ENCODE results near the gene SLC22A12.

Gene SLC22A12

DNA sequence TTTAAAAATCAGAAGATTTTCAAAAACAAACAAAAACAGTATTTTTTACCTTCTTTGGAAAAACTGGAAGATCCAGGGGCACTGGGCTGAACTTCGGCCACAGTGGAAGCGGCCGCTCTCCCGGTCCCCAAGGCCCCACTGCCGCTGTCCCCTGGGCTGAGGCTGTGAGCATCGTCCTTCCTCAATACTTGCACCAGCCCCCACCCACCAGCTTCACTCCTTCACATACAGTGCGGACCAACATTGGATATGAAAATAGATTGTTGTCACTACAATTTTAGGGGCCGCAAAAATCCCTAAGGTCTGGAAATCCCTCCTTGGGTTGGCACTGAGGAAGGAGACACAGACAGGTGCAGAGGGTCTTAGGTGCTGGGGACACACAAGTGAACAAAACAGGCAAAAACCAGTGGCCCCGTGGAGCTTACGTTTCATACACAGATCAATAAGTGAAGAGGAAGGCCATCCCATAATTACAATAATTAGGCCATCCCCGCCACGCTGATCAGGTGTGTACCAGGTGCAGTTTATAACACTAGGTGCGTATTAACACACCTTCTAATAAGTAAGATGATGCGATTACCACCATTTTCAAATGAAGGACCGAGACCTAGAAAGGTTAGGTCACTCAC is 28.2 kb upstream of the SLC22A12 start:
- in situ Hi-C loops (cut with MboI; ENCODE audit: low sequenced_read_pairs) = no loop called here

DNA sequence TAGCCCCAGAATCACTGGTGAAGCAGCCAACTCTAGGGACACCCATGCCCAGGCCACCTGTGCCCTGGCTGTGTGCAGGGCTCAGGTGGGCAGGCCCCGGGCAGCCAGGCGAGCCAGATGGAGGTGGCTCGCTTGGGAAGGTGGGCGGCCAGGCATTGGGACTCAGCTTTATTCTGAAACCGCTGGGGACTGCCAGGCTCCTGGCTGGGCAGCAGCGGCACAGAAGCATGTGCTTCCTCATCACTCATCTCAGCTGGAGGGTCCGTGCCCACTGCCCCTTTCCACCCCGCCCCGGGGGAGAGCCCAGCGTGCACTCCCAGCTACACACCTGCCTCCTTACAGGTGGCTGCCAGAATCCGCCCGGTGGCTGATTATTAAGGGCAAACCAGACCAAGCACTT is 27.1 kb upstream of the SLC22A12 start:
- in situ Hi-C loops (cut with MboI; ENCODE audit: low sequenced_read_pairs) = no loop called here

DNA sequence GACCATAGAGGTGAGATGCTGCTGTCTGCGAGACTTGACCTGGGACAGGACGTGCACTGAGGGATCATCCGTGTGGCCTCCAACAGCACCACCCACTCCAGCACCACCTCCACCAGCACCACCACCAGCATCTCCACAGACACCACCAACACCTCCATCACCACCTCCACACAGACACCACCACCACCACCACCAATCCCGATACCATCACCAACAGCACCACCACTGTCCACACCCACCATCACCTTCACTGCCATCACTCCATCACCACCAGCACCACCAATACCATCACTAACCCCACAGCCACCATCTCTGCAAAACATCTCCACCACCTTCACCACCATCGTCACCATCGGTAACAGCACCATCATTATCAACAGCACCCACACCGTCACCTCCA is 26.6 kb upstream of the SLC22A12 start:
- in situ Hi-C loops (cut with MboI; ENCODE audit: low sequenced_read_pairs) = no loop called here

DNA sequence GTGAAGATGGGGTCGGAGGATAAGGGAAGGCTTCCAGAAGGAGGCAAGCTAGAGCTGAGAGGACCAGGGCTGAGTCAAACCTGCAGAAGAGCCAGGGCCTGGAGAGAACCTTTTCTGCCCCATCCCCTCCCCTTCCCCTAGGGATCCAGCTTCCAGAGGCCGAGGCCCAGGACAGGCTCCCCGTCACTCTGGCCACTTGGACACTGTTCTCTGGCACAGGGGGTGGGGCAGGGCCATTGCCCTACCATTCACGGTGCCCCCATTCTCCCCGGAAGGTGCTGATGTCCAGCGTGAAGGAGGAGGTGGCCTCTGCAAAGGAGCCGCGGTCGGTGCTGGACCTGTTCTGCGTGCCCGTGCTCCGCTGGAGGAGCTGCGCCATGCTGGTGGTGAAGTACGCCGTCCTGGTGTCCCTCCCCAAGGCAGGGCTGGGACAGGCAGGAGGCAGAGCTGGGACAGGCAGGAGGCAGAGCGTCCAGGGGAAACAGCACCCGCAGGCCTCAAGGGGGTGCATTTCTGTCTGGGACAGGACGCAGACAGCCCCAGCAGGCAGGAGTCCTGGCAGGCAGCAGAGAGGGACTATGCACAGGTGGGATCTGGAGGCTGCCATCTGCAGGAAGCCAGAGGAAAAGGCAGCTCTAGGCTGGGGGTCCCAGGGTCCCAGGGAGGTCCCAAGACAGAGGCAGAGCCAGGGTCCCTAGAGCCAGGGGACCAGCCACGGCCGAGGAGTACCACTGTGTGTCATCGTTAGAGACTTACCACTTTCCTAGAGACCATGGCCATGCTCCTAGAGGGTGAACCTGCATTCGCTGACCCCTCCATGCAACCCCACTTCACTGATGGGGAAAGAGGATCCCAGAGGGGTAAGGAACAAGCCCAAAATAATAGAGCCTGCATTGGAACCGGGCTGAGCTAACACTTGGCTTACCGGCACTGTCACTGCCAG is 25.8 kb upstream of the SLC22A12 start:
- in situ Hi-C loops (cut with MboI; ENCODE audit: low sequenced_read_pairs) = no loop called here

DNA sequence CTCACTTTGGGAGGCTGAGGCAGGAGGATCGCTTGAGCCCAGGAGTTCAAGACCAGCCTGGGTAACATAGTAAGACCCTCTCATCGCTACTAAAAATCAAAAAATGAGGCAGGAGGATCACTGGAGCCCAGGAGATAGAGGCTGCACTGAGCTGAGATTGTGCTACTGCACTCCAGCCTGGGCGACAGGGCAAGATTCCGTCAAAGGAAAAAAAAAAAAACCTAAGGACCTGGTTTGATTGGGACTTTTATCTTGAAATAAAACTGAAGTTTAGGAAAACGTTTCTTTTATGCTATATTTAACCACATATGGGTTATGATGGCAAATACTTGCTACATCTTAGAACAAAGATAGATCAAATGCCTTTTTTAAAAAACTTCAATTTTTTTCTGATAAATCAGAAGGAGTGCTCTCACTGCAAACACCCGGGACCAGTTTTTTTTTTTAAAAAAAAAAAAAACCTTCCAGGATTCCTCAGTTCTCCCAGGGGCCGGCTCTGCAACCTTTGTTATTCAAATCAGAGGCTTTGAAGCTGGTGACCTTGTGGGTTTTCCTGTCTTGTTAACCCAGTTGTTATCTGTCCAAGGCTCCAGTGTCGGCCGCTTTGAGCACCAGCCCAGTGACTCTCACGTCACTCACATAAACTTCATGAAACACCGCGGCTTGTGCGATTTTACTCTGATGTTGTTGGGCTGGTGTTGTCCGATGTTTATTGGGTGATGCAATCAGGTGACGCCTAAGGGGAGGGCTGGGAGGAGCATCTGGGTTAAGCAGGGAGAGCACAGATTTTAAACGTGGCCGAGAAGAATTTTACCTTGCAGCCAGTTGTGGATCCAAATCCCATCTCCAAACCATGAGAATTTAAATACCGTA is 24.7 kb upstream of the SLC22A12 start:
- in situ Hi-C loops (cut with MboI; ENCODE audit: low sequenced_read_pairs) = no loop called here

DNA sequence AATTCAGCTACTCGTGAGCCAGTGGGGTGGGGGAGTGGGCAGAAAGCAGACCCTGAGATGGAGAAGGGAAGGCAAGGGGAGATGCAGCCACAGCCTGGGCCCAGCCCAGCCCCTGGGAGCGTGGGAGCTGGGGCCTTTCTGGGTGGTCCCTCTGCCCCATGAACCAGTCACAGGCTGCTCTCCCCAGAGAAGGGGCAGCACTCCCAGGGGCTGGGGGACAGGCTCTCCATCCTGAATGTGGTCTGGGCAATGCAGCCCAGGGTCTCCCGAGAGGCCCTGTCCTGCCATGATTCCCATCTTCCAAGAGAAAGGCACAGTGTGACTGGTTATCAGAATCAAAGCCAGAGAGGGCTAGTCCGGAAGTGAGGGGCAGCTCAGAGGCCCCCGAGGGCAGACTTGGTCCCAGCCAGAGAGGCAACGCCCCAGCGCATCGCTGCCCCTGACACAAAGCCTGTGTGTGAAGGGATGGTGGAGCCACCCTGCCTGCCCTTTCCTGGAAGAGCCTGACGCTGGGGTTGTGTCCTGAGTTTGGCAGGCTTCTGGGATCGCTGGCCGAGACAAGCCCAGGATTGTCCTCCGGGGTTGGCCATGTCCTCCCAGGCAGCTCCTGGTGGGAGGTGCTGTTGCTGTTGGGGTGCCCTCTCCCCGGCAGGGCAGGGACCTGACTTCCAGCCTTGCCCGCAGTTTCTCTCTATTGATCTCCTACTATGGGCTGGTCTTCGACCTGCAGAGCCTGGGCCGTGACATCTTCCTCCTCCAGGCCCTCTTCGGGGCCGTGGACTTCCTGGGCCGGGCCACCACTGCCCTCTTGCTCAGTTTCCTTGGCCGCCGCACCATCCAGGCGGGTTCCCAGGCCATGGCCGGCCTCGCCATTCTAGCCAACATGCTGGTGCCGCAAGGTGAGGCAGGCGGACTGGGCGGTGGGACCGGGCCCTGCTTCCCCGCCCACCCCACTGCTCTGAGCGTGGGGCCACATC is 23.8 kb upstream of the SLC22A12 start:
- in situ Hi-C loops (cut with MboI; ENCODE audit: low sequenced_read_pairs) = no loop called here

DNA sequence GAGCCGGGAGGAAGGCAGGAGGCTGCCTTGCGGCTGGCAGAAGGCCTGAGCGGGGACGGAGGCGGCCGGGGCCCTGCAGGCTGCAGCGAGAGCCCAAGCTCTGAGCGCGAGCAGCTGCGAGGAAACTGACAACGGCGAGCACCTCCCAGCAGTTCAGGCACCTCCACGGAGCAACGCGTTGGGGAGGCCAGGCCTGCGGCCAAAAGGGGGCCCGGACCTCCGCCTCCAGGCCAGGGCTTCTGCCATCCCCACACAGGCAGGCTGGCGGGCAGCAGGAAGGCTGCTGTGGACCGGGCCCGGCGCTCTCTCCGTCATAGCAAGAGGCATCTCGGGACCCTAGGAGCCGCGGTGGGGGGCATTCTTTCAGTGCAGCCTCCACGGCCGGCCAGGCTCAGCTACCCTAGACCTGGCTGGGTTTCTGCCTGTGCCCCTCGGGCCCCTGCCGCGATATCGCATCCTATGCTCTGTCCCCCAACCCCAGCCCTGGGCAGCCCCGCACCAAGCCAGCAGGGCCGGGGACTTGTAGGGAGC is 22.9 kb upstream of the SLC22A12 start:
- in situ Hi-C loops (cut with MboI; ENCODE audit: low sequenced_read_pairs) = no loop called here

DNA sequence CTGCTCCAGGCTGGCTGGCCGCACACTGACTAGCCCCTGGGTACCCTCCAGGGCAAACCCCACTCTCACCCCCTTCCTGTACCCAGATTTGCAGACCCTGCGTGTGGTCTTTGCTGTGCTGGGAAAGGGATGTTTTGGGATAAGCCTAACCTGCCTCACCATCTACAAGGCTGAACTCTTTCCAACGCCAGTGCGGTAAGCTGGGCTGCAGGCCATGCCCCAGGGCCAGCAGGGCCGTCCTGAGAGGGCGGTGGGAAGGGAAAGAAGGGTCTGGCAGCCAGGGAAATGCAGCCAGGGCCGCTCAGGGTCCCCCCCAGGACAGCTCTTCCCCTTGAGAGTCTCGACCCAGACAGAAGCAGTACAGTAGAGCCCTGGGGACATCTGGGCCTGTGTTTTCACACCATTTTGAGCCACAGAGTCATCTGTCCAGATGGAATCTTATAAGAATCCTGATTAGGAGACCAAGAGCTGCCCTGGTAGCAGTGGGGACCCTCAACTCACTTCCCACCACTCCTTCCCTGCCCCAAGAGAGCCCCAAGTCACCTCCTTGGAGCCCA is 22.4 kb upstream of the SLC22A12 start:
- in situ Hi-C loops (cut with MboI; ENCODE audit: low sequenced_read_pairs) = no loop called here

DNA sequence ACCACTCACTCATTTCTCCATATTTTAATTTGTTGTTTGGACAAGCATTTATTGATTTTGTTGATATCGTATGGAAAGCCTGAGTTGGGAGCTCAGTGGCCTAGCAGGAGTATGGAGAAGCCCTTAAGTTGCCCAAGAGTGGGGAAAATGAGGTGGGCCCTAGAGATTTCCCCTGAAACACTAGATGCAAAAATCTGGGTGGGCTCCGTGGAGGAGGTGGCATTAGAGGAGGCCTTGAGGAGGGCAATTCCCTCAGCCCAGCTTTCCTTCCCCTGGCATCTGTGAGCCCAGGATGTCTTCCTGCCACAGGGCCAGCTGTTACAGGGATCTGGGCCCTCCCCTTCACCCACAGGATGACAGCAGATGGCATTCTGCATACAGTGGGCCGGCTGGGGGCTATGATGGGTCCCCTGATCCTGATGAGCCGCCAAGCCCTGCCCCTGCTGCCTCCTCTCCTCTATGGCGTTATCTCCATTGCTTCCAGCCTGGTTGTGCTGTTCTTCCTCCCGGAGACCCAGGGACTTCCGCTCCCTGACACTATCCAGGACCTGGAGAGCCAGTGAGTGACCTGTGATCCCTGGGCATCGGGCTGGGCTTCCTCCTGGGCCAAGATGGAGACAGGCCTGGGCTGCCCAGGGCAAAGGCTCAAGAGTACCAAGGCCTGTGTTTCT is 21.6 kb upstream of the SLC22A12 start:
- in situ Hi-C loops (cut with MboI; ENCODE audit: low sequenced_read_pairs) = no loop called here

DNA sequence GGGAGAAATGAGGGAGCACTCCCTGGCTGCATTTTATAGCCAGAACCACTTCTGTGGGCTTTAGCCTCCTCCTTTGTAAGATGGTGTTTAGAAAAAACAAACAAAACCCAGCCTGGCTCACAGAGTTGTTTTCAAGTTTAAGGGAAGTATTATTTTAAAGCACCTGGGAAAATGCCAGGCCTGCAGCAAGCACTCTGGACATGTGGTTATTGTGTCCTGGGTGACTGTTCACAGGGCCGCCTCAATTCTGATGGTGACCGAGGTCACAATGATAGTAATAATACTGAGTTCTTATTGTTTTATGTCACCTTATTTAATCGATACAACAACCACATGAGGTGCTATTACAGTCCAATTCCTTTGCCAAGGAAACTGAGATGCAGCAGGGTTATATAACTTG is 20.7 kb upstream of the SLC22A12 start:
- in situ Hi-C loops (cut with MboI; ENCODE audit: low sequenced_read_pairs) = no loop called here

DNA sequence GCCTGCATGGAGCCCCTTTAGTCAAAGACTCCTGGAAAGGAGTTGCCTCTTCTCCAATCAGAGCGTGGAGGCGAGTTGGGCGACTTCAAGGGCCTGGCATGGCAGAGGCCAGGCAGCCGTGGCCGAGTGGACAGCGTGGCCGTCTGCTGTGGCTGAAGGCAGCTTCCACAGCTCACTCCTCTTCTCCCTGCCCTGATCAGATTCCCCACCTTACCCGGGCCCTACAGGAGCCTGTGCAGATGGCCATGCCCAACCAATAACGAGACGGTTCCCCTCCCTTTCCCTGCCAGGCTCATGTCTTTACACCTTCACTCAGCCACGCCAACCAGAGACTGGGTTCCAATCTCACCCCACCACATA is 20.0 kb upstream of the SLC22A12 start:
- in situ Hi-C loops (cut with MboI; ENCODE audit: low sequenced_read_pairs) = no loop called here

DNA sequence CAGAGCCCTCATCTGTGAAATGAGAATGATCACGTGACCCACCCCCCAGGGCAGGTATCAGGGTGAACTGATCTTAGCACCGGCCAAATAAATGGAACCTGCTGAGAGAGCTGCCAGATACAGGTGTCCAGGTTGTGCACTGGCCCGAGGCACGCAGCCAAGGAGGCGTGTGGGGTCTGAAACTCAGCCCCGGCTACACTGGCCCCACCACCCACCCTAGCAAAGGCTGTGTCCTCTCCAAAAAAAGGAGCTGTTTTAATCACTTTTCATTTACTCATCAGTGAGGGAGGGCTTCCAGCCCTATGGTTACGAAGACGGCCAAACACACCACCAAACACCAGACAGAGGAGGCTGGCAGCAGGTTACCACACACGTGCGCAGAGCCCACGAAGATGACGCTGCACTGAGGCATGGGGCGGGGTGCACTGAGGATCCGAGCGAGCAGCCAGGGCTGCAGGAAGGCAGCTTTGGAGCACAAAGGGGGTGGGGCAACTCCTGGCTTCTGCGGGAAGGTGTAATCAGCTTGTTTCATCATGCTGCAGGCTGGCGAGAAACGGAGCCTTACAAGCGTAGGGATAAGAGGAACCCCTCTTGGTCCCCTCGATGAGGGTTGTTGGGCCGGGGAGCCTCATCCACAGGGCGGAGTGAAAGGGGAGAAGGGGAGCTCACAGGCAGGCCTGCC is 19.5 kb upstream of the SLC22A12 start:
- in situ Hi-C loops (cut with MboI; ENCODE audit: low sequenced_read_pairs) = no loop called here

DNA sequence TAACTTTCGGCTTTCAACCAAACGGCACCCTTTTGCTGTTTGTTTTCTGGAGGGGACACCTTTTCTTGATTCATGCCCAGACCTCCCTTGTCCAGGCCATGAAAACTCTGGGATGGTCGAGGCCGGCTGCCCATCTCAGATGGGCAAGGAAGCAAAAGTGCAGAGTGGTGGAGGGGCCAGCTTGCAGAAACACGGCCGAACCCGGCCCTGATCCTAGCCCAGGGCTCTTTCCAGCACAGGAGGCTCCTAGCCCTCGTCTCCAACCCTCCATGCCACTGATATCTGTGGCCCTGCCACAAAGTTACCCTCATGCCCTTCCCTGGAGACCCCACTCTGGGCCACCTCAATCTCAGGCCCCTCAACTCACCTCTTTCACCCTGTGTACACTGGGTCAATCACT is 18.9 kb upstream of the SLC22A12 start:
- in situ Hi-C loops (cut with MboI; ENCODE audit: low sequenced_read_pairs) = no loop called here

DNA sequence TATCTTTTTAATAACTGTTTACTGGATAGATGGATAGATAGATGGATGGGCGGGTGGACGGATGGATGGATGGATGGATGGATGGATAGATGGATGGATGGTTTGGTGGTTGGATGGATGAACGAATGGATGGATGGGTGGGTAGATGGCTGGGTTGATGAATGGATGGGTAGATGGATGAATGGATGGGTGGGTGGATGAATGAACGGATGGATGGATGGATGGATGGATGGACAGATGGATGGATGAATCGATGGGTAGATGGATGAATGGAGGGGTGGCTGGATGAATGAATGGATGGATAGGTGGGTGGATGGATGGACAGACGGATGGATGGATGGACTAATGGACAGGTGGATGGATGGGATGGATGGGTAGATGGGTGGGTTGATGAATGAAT is 13.8 kb upstream of the SLC22A12 start:
- in situ Hi-C loops (cut with MboI; ENCODE audit: low sequenced_read_pairs) = no loop called here

DNA sequence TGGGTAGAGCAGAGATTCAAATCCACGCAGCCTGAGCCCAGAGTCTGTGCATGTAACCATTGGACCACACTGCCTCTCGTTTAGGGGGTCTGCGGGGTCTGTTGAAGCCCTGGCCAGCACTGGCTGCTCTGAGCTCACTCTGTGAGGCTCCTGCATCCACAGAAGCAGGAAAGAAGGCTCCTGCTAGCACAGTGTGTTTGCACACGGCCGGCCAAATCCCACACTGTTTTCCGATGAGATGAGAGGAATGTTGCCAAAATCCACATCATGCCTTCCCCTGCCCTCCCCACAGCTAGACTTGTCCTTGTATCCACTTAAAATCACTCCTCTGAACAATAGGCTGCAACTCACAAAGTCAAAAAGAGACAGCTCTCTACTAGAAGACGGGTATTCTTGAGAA is 10.6 kb upstream of the SLC22A12 start:
- in situ Hi-C loops (cut with MboI; ENCODE audit: low sequenced_read_pairs) = no loop called here

DNA sequence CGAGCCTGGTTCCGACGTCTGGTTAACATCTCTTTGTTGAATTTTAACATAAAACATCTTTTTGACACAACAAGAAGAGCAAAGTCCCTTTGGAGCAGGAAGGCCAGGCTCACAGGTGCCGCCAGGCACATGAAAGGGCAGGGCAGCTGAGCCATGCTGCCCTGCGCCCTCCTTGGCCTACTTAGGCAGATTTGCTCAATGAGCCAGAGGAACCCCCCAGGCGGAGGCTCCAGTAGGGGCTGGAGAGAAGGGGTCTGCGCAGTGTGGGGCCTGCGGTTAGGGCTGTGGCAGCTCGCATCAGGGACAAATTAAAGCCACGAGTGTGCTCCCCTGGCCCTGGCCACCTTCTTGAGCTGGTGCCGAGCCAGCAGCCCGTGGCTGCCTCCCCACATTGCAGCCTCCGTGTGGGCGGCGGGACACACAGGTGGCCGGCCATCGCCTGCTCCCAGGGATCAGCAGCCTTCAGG is 9.9 kb upstream of the SLC22A12 start:
- in situ Hi-C loops (cut with MboI; ENCODE audit: low sequenced_read_pairs) = no loop called here

DNA sequence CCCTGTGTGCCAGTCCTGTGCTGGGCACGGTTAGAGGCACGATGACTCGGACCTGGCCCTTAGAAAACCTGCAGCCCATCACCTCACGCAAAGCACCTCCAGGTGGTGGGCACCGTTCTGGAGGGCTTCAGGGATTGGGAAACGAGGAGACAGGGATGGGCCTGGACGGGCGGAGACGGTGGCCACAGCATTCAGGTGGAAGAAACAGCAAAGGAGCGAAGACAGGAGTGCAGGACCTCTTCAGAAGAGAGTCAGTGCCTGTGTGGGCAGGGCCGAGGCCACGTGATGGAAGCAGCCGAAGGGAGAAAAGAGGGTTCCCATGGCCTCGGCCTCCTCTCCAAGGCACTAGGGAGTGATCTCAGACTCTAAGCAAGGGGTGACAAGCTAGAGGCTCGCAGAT is 8.1 kb upstream of the SLC22A12 start:
- in situ Hi-C loops (cut with MboI; ENCODE audit: low sequenced_read_pairs) = no loop called here
